Measurements from ENCODE around the gene GEMIN4. TPM values are rescaled to one million over a fixed set of nuclear protein-coding genes. Genes with fewer than 3 reads are reported as not detected.

GEMIN4 gene
- total and polyA plus RNA-seq, 2 of the 8 experiments (the other 6 are each of a cell fraction or from before 2014, with no cell fraction given) = 32.1 to 51.9 TPM

DNA sequence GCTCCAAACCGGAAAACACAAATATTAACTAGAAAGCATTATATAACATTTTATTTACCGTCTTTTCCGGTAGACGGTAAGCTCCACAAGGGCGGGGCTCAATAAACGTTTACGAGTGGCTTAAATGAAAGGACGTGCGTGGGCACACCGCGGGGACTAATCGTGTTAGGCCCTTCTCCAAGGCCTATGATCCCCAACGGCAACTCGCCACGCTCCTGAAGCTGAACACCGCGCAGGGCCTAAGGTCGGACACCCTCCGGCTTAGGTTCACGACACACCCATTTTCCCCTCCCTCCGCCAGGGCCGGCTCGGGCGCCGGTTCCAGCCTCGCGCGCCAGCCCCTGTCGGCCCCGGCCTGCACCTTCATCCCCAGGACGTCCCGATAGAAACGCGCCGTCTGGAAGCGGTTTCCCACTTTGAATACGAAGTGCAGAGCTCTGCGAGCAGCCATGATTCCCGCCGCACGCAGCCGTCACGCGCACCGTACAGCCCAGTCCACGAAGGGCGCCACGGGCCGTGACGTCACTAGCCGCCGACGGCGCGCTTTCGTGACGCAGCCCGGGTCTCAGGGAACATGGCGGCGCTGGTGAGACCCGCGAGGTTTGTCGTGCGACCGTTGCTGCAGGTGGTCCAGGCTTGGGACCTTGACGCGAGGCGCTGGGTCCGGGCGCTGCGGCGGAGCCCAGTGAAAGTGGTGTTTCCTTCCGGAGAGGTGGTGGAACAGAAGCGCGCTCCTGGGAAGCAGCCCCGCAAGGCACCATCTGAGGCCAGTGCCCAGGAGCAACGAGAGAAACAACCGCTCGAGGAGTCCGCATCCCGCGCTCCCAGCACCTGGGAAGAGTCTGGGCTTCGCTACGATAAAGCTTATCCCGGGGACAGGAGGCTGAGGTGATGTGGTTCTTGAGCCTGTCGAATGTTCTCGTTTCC is 30.0 kb upstream of the GEMIN4 start, which contains the start of the genes GLOD4 and MRM3 (continued):
- TF ChIP-seq, protein P1, sequence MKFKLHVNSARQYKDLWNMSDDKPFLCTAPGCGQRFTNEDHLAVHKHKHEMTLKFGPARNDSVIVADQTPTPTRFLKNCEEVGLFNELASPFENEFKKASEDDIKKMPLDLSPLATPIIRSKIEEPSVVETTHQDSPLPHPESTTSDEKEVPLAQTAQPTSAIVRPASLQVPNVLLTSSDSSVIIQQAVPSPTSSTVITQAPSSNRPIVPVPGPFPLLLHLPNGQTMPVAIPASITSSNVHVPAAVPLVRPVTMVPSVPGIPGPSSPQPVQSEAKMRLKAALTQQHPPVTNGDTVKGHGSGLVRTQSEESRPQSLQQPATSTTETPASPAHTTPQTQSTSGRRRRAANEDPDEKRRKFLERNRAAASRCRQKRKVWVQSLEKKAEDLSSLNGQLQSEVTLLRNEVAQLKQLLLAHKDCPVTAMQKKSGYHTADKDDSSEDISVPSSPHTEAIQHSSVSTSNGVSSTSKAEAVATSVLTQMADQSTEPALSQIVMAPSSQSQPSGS (IDR thresholded peaks at IDR 0.05; ENCODE audit: low read length) = no peak
- TF ChIP-seq CHD1 (IDR thresholded peaks at IDR 0.05; ENCODE audit: low read depth, low read length) = no peak
- no peak for TF ChIP-seq FOSL1 (IDR thresholded peaks at IDR 0.05; ENCODE audit: insufficient read depth, low read depth, low read length)
- peak; percentile 98 for TF ChIP-seq TAF1 (IDR thresholded peaks at IDR 0.05; ENCODE audit: low read depth, low read length)
- no peak for TF ChIP-seq HDAC6 (IDR thresholded peaks at IDR 0.05; ENCODE audit: low read depth, low read length)
- TF ChIP-seq EZH2 (IDR thresholded peaks at IDR 0.05; ENCODE audit: low read depth, low read length, severe bottlenecking) = no peak
- TF ChIP-seq, protein P2, sequence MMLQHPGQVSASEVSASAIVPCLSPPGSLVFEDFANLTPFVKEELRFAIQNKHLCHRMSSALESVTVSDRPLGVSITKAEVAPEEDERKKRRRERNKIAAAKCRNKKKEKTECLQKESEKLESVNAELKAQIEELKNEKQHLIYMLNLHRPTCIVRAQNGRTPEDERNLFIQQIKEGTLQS (IDR thresholded peaks at IDR 0.05; ENCODE audit: insufficient read depth, low read depth, low read length) = peak; percentile 97
- no peak for TF ChIP-seq TCF12 (IDR thresholded peaks at IDR 0.05; ENCODE audit: low read depth, low read length)
- no peak for TF ChIP-seq CBX5 (IDR thresholded peaks at IDR 0.05; ENCODE audit: low read depth, low read length)
- TF ChIP-seq TEAD4 (IDR thresholded peaks at IDR 0.05; ENCODE audit: low read depth, low read length) = no peak
- TF ChIP-seq KDM5A (IDR thresholded peaks at IDR 0.05; ENCODE audit: low read length) = peak; percentile 100
- TF ChIP-seq, protein P3, sequence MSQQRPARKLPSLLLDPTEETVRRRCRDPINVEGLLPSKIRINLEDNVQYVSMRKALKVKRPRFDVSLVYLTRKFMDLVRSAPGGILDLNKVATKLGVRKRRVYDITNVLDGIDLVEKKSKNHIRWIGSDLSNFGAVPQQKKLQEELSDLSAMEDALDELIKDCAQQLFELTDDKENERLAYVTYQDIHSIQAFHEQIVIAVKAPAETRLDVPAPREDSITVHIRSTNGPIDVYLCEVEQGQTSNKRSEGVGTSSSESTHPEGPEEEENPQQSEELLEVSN (IDR thresholded peaks at IDR 0.05) = 0 out of 2 replicates have a peak, but pooled peaks have one; percentile 32
- peak; percentile 94 for TF ChIP-seq RBBP5 (IDR thresholded peaks at IDR 0.05; ENCODE audit: borderline replicate concordance, low read depth, low read length)
- no peak for TF ChIP-seq NRF1 (IDR thresholded peaks at IDR 0.05; ENCODE audit: low read depth, low read length)
- TF ChIP-seq BRCA1 (IDR thresholded peaks at IDR 0.05; ENCODE audit: low read depth, low read length) = peak; percentile 75
- no peak for TF ChIP-seq CEBPB (IDR thresholded peaks at IDR 0.05; ENCODE audit: low read depth, low read length)
- no peak for TF ChIP-seq CBX8 (IDR thresholded peaks at IDR 0.05; ENCODE audit: borderline replicate concordance, low read depth, low read length)
- TF ChIP-seq YY1 (IDR thresholded peaks at IDR 0.05; ENCODE audit: low read depth, low read length) = peak; percentile 98
- no peak for TF ChIP-seq RNF2 (IDR thresholded peaks at IDR 0.05; ENCODE audit: borderline replicate concordance, low read depth, low read length, missing control alignments, poor library complexity, severe bottlenecking)
- no peak for TF ChIP-seq SP4 (IDR thresholded peaks at IDR 0.05; ENCODE audit: low read length)
- TF ChIP-seq KDM1A (IDR thresholded peaks at IDR 0.05; ENCODE audit: borderline replicate concordance, low read length) = no peak
